ENCODE measurements around the gene NHLRC1. TPM values are rescaled to one million over a fixed set of nuclear protein-coding genes. Genes with fewer than 3 reads are reported as not detected.

The NHLRC1 gene
- 0.22 TPM for polyA plus RNA-seq (2013, experiment 1 of 2)
- not detected for polyA plus RNA-seq (2013, experiment 2 of 2)

GRCh38 chr6:18122128-18123093 is at the start of gene NHLRC1:
TSS of gene NHLRC1 (minus strand) at chr6:18122677. CDS start at chr6:18122606, 71 bp downstream.
- Histone ChIP-seq H3K9me3 (ENCODE audit: control insufficient read depth, low read length) (no peaks in the 10 kb centered on the region), H3K36me3 (ENCODE audit: control insufficient read depth, insufficient read depth, low read length) (no peaks in the 10 kb centered on the region), H3K4me3 (ENCODE audit: extremely low read depth, insufficient read depth, low read length, poor library complexity, severe bottlenecking) (peak within 1 kb of the TSS; percentile 26), H3K27ac (ENCODE audit: low read depth, low read length, severe bottlenecking) (no peak within 1 kb of the TSS), H3K4me1 (ENCODE audit: control insufficient read depth, insufficient read depth, low read length, poor library complexity, severe bottlenecking) (no peaks in the 10 kb centered on the region)
- 43 to 49% methylated on average over 75 to 79 of the region's 82 CpGs for WGBS, 2 experiments (ENCODE audit: insufficient coverage in 2 of 2)

- Histone ChIP-seq H3K9me3 (ENCODE audit: control insufficient read depth, low read length) (no peaks in the 10 kb centered on the region), H3K4me3 (ENCODE audit: extremely low read depth, insufficient read depth, low read length, poor library complexity, severe bottlenecking) (no peak overlapping the region), H3K36me3 (ENCODE audit: control insufficient read depth, insufficient read depth, low read length) (peaks cover 24% of the 10 kb centered on the region), H3K27ac (ENCODE audit: low read depth, low read length, severe bottlenecking) (no peak overlapping the region), H3K4me1 (ENCODE audit: control insufficient read depth, insufficient read depth, low read length, poor library complexity, severe bottlenecking) (no peaks in the 10 kb centered on the region)
- WGBS, 2 experiments (ENCODE audit: insufficient coverage in 2 of 2): 100% methylated on average over 1 of the region's 7 CpGs; no CpG with 5 or more reads in 1 of the 2 experiments
These were observed 49.4 kb upstream of the NHLRC1 start for GRCh38 chr6:18171871-18172270.

GRCh38 chr6:18168264-18168663 is 45.8 kb upstream of the NHLRC1 start:
- Histone ChIP-seq H3K9me3 (ENCODE audit: control insufficient read depth, low read length) (no peaks in the 10 kb centered on the region), H3K4me1 (ENCODE audit: control insufficient read depth, insufficient read depth, low read length, poor library complexity, severe bottlenecking) (no peaks in the 10 kb centered on the region), H3K4me3 (ENCODE audit: extremely low read depth, insufficient read depth, low read length, poor library complexity, severe bottlenecking) (no peak overlapping the region), H3K36me3 (ENCODE audit: control insufficient read depth, insufficient read depth, low read length) (peaks cover 38% of the 10 kb centered on the region), H3K27ac (ENCODE audit: low read depth, low read length, severe bottlenecking) (no peak overlapping the region)
- WGBS, 2 experiments (ENCODE audit: insufficient coverage in 2 of 2): 100% methylated on average over 1 of the region's 3 CpGs; no CpG with 5 or more reads in 1 of the 2 experiments

GRCh38 chr6:18166312-18167036 is 44.0 kb upstream of the NHLRC1 start:
- Histone ChIP-seq H3K27ac (ENCODE audit: low read depth, low read length, severe bottlenecking) (no peak overlapping the region), H3K9me3 (ENCODE audit: control insufficient read depth, low read length) (no peaks in the 10 kb centered on the region), H3K36me3 (ENCODE audit: control insufficient read depth, insufficient read depth, low read length) (peaks cover 48% of the 10 kb centered on the region), H3K4me1 (ENCODE audit: control insufficient read depth, insufficient read depth, low read length, poor library complexity, severe bottlenecking) (no peaks in the 10 kb centered on the region), H3K4me3 (ENCODE audit: extremely low read depth, insufficient read depth, low read length, poor library complexity, severe bottlenecking) (no peak overlapping the region)
- WGBS, 2 experiments (ENCODE audit: insufficient coverage in 2 of 2): no CpG with 5 or more reads among the region's 2 CpGs

- Histone ChIP-seq H3K4me3 (ENCODE audit: extremely low read depth, insufficient read depth, low read length, poor library complexity, severe bottlenecking) (no peak overlapping the region), H3K4me1 (ENCODE audit: control insufficient read depth, insufficient read depth, low read length, poor library complexity, severe bottlenecking) (no peaks in the 10 kb centered on the region), H3K36me3 (ENCODE audit: control insufficient read depth, insufficient read depth, low read length) (peaks cover 55% of the 10 kb centered on the region), H3K27ac (ENCODE audit: low read depth, low read length, severe bottlenecking) (no peak overlapping the region), H3K9me3 (ENCODE audit: control insufficient read depth, low read length) (no peaks in the 10 kb centered on the region)
- 100% methylated on average over 2 of the region's 4 CpGs; no CpG with 5 or more reads in 1 of the 2 experiments for WGBS, 2 experiments (ENCODE audit: insufficient coverage in 2 of 2)
These were observed 43.3 kb upstream of the NHLRC1 start for GRCh38 chr6:18165751-18166150.

GRCh38 chr6:18162401-18162800 is 39.9 kb upstream of the NHLRC1 start:
- H3K4me3 ChIP-seq (ENCODE audit: extremely low read depth, insufficient read depth, low read length, poor library complexity, severe bottlenecking): no peak overlapping the region
- no peak overlapping the region for H3K27ac ChIP-seq (ENCODE audit: low read depth, low read length, severe bottlenecking)
- H3K9me3 ChIP-seq (ENCODE audit: control insufficient read depth, low read length): no peaks in the 10 kb centered on the region
- H3K4me1 ChIP-seq (ENCODE audit: control insufficient read depth, insufficient read depth, low read length, poor library complexity, severe bottlenecking): no peaks in the 10 kb centered on the region
- H3K36me3 ChIP-seq (ENCODE audit: control insufficient read depth, insufficient read depth, low read length): peaks cover 49% of the 10 kb centered on the region
- 91 to 95% methylated on average over 2 of the region's 2 CpGs for WGBS, 2 experiments (ENCODE audit: insufficient coverage in 2 of 2)

- H3K4me1 ChIP-seq (ENCODE audit: control insufficient read depth, insufficient read depth, low read length, poor library complexity, severe bottlenecking): no peaks in the 10 kb centered on the region
- peaks cover 39% of the 10 kb centered on the region for H3K36me3 ChIP-seq (ENCODE audit: control insufficient read depth, insufficient read depth, low read length)
- H3K27ac ChIP-seq (ENCODE audit: low read depth, low read length, severe bottlenecking): no peak overlapping the region
- WGBS, 2 experiments (ENCODE audit: insufficient coverage in 2 of 2): no CpG with 5 or more reads among the region's 2 CpGs
- H3K4me3 ChIP-seq (ENCODE audit: extremely low read depth, insufficient read depth, low read length, poor library complexity, severe bottlenecking): no peak overlapping the region
- H3K9me3 ChIP-seq (ENCODE audit: control insufficient read depth, low read length): no peaks in the 10 kb centered on the region
These were observed 39.0 kb upstream of the NHLRC1 start for GRCh38 chr6:18161431-18161830.

- Histone ChIP-seq H3K27ac (ENCODE audit: low read depth, low read length, severe bottlenecking) (no peak overlapping the region), H3K36me3 (ENCODE audit: control insufficient read depth, insufficient read depth, low read length) (peaks cover 35% of the 10 kb centered on the region)
- WGBS, 2 experiments (ENCODE audit: insufficient coverage in 2 of 2): no CpG with 5 or more reads among the region's 1 CpG
These were observed 38.4 kb upstream of the NHLRC1 start for GRCh38 chr6:18160911-18161310.

GRCh38 chr6:18155864-18156421 is 33.5 kb upstream of the NHLRC1 start:
- Histone ChIP-seq H3K9me3 (ENCODE audit: control insufficient read depth, low read length) (no peaks in the 10 kb centered on the region), H3K27ac (ENCODE audit: low read depth, low read length, severe bottlenecking) (no peak overlapping the region), H3K36me3 (ENCODE audit: control insufficient read depth, insufficient read depth, low read length) (peaks cover 9% of the 10 kb centered on the region), H3K4me3 (ENCODE audit: extremely low read depth, insufficient read depth, low read length, poor library complexity, severe bottlenecking) (peak overlapping the region; percentile 91), H3K4me1 (ENCODE audit: control insufficient read depth, insufficient read depth, low read length, poor library complexity, severe bottlenecking) (peaks cover 21% of the 10 kb centered on the region)
- WGBS, 2 experiments (ENCODE audit: insufficient coverage in 2 of 2): 1% methylated on average over 21 to 25 of the region's 26 CpGs

More at GRCh38 chr6:18160911-18161310, 38.4 kb upstream of the NHLRC1 start:
- H3K4me3 ChIP-seq (ENCODE audit: extremely low read depth, insufficient read depth, low read length, poor library complexity, severe bottlenecking): no peak overlapping the region
- no peaks in the 10 kb centered on the region for H3K4me1 ChIP-seq (ENCODE audit: control insufficient read depth, insufficient read depth, low read length, poor library complexity, severe bottlenecking)
- no peaks in the 10 kb centered on the region for H3K9me3 ChIP-seq (ENCODE audit: control insufficient read depth, low read length)

GRCh38 chr6:18155150-18155863 is 32.8 kb upstream of the NHLRC1 start, which contains the start of gene KDM1B:
TSS of gene KDM1B (plus strand) at chr6:18155422. CDS start at chr6:18159896, 4,474 bp downstream.
- Histone ChIP-seq H3K27ac (ENCODE audit: low read depth, low read length, severe bottlenecking) (peak within 1 kb of the TSS; percentile 84), H3K4me1 (ENCODE audit: control insufficient read depth, insufficient read depth, low read length, poor library complexity, severe bottlenecking) (peaks cover 21% of the 10 kb centered on the region), H3K4me3 (ENCODE audit: extremely low read depth, insufficient read depth, low read length, poor library complexity, severe bottlenecking) (peak within 1 kb of the TSS; percentile 91), H3K36me3 (ENCODE audit: control insufficient read depth, insufficient read depth, low read length) (peaks cover 4% of the 10 kb centered on the region), H3K9me3 (ENCODE audit: control insufficient read depth, low read length) (no peaks in the 10 kb centered on the region)
- 0 to 1% methylated on average over 29 to 55 of the region's 87 CpGs for WGBS, 2 experiments (ENCODE audit: insufficient coverage in 2 of 2)
